GM19043 (cell line): ENCODE measurements around the gene TTLL1.

Experiments used
- ATAC-seq: cut with Tn5 transposase; IDR thresholded peaks from one replicate; pipeline ENCODE4 v1.9.1; 2021; ENCODE audit warnings: low read depth; ENCODE audit not compliant: unreplicated experiment

TTLL1 gene

DNA sequence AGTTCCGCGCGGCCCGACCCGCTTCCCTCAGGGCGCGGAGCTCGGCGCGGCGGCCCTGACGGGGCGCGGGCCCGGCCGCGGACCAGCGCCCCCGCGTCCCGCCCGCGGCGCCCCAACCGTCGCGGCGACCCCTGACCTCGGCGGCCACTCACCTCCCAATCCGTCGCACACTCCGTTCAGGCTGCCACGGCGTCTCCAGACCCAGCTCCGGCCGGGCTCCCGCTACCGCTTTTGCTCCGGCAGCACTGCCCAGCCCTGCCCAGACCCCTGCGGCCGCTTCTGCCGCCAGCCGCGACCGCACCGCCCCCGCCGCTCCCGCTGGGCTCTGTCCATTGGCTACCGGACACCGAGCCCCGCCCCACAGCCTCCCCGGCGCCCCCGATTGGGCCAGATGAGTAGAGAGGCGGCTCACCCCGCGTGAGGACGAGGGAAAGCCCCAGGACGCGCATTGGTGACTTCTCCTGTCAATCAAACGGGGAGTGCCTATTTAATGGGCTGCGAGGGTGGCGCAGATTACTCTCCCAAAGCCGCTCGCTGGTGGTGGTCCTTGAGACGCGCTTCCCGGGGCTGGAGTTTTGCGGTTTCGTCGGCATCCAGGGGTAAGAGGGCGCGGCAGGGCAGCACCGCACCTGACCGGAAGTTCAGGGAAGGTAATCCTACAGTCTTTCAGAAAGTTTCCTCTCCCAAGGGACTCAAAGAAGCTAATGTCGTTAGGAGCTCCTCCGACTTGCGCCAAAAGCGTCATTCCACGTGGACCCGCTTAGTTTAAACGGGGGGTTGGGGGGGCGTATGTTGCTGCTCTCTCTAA lies 74.1 kb downstream of the TTLL1 start, which contains the start of gene PACSIN2:
Gene PACSIN2, minus strand, starts transcription at position 281 of the 808 bp plus-strand sequence. CDS start 103,069 bp downstream, outside the sequence.
- peak; percentile 95 for ATAC-seq

DNA sequence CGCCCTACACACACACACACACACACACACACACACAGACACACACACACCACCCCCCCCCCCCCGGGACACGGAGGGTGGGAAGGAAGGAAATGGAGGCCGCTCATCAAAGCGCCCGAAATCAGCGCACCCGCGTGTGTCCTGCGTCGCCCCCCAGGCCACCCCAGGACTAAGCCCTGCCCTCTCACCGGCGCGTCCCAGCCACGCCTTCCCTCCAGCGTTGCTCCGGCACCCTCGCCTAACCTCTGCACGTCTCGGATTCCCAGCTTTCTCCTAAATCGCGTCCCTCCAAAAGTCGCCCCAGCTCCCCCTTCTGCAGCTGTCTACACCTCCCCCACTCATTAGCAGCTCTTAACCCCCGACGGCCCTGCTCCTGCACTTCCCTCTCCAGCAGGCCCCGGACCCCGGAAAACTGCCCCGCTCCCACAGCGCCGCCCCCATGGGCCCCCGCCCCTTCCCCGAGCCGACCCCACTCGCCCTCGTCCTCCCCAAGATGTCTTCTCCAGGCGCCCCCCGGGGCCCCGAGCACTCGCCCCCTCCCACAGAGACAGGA lies 74.8 kb downstream of the TTLL1 start:
- peak; percentile 6 for ATAC-seq

DNA sequence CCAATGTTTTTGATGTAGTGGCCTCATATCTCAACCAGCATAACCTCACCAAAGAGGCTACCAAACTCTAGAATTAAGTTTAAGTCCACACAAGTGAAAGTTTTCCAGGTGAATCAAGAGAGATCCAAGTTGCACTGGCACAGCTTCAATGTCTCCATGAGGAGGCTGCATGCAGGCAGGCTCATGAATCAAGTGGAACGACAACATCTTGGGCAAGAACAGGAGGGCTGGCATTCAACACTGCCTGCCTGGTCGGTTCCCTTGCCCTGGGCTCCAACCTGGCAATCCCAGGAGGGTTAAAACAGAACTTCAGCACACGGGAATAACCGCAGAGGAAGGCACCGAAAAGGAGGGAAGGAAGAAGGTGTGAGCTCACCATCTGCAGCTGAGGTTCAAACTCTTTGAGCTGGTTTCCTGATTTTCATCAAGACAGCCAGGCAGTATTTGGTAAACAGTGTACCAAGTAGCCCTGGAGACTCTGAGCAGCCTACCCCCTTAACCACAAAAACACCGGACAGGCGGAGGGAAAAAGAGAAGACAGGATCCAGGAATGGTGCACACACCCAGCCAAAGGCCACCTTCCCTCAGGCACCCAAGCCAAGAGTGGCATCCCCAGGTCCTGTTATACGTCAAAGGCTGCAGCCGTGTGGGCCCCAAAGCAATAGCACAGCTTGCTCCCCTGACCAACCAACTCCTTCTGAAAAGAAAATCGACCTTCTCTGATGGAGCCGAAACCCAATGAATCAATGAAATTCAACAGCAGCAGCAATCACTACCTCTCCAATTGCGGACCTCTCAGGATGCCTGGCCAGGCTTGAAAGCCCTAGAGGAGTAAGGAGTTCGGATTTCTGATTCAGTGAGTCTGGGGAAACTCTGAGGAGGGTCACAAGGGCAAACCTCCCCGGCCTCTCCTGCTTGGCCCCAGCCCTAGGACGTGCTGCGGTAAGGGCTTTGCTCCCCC lies 75.6 kb downstream of the TTLL1 start:
- no peak for ATAC-seq

DNA sequence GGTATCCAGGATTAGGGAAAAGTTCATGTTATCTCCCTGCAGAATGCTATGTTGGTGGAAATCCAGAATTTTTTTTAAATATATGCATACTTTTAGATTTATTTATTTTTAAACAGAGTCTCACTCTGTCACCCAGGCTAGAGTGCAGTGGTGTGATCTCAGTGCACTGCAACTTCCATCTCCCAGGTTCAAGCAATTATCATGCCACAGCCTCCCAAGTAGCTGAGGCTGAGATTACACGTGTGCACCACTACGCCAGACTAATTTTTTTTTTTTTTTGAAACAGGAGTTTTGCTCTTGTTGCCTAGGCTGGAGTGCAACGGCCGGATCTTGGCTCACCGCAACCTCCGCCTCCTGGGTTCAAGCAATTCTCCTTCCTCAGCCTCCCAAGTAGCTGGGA lies 76.8 kb downstream of the TTLL1 start:
- no peak for ATAC-seq

DNA sequence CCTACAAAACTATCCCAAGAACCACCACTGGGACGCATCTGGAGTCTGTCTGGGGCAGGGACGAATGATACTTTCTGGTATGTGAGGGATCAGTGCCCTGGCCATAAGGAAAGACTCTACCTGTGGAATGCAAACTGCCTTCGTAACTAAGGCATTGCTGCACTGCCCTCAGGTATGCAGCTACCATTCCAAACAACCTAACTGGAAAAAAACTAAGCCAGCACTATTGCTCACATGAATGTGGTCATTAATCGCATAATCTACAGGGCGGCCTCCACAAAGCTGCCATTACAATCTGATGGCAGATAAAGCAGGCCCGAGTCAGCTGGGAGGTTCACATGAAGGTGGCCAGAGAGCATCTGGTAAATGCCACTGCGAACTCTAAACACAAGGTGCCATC lies 78.1 kb downstream of the TTLL1 start:
- no peak for ATAC-seq

DNA sequence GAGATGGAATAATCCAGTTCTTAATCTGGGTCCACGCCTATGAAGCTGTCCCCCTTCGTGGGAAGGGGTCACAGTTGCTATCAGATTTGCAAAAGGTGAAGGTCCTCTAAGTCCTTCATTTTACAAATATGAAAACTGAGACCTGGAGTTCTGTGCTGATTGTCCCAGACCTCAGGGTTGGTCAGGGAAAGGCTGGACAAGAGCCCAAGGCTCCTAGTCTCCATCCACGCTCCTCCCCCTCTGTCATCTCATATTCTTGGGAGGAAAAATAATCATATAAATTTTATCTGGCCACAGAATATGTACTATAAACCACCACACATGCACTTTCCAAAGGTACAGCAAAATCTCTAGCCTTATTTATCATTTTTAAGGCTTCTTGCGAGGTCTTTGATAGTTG lies 79.7 kb downstream of the TTLL1 start:
- no peak for ATAC-seq

DNA sequence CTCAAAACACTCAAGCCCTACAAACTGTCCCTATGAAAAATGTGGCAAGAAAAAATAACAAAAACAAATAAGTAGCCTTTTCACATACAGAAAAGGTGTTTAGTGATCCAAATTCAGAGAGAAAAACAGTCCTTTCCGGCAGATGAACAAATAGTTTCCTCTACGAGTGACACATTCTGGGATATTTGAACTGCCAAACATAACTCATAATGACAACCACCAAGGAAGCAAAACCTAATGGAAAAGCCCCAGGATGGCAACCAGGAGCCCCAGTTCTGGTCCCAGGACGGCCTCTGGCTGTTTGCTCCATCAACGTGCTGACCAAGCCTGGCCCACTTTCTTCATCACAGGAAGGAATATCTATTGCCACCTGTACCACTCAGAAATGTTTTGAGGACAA lies 80.3 kb downstream of the TTLL1 start:
- ATAC-seq, result no peak

DNA sequence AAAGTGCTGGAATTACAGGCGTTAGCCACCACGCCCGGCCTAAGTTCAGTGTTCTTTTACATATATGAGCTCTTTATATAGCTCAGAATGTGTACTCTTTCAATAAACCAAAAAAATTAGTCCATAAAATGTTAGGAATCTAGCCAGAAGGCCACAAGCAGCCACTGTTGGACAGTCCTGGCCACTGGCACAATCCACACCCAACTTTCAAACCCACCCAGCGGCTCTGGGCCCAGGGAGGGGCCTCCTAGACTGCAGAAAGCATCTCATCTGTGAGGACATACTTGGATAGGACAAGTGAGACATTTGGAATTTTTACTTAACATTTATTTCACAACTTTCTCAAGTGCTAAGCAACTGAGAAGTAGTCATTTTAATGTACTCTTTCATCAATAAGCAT lies 80.7 kb downstream of the TTLL1 start:
- no peak for ATAC-seq

DNA sequence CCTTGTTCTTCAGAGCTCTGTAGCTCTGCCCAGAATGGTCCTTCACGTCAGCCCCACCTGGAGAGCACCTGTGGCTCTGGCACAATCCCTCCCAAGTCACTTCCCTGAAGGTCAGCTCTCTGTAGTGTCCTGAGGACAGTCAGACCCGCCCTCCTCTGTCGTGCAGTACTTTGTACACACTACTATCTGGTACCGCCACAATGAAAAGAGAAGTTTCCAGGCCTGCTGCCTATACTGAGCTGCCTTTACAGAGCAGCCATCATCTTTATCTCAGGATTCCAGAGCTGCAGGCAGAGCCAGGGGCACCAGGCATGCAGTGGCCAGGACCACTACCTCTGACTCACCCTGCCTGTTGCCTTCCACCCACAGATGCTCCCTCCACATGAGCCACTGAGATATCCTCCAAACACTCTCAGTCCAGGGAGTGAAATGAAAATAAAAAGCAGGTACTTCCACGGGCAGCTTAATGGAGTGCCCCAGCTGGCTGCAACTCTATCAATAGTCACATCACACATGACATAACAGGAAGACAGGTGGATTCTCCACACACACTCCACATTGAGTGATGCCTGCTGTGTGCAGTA lies 81.6 kb downstream of the TTLL1 start:
- no peak for ATAC-seq

DNA sequence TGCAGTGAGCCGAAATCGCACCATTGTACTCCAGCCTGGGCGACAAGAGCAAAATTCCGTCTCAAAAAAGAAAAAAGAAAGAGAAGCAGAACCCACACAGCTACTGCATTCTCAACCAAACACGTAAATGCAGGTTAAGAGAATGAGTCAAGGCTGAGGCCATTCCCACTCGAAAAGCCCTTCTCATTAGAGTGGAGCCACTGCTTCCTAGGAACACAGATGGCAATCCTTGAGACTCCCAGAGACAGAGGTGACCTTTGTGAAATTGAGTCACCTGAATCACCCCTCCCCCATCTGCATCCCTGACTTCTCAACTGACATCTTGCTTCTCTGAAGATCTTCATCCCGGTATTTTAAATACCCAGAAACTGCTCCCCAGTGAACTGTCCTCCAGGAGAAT lies 82.4 kb downstream of the TTLL1 start:
- ATAC-seq, result no peak

DNA sequence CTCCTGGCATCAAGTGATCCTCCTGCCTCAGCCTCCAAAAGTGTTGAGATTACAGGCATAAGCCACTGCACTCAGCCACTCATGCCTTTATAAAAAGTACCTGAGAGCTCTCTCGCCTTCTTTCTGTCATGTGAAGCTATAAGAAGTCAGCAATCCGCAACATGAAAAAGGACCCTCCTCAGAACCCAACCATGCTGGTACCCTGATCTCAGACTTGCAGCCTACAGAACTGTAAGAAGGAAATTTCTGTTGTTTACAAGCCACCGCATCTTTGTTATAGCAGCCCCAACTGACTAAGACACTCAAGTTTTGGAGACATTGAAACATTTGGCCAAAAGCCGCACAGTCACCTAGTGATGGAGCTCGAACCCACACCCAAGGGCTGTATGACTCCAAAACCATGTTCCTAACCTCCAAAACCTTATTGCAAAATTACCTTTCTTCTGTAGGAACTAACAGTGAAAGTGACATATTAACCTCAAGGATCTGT lies 83.1 kb downstream of the TTLL1 start:
- ATAC-seq, result no peak

DNA sequence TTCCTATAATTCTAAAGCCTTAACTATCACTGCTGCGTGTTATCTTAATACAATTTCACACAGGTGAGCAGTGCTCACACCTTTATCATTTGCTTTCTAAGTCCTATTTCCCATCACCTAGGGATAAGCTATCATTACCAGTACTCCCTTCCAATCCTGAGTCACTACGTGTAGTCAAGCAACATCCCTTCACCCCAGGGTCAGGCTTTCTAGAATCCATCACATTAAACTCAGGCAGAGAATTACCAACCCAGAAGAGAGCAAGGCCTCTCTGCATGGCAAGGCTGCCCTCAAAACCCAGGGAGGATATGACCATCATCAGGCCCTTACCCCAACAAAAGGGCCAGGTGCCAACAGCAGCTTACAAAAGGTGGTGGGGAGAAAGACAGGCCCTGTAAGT lies 84.1 kb downstream of the TTLL1 start:
- ATAC-seq, result no peak

DNA sequence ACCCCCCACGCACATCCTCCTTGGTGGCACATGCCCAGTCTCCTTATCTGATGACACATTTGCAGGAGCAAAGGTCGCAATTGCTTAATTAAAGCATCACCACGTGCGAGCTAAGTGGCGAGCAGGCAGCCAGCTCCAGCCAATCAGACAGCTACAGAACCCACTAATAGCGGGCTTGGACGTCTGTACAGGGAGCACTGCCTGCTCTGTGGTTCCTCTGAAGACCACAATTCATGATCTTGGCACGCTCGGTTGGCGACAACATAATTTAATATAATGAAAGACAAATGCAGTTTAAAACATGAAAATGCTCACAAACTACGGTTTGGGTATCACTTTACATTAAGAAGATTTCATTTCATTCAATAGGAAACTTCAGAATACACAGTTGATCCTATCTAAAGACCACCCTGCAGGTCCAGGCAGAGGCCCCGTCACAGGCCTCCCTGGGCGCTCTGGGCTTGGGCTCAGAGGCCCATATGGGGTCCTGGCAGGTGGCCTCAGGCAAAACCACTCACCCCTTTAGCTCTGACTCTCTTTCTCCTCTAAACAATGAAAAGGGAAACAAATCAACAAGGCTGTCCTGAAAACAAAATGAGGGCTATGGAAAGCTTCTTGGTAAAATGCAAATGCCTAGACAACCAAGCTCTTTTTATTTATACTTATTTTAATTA lies 84.7 kb downstream of the TTLL1 start:
- ATAC-seq, result no peak

DNA sequence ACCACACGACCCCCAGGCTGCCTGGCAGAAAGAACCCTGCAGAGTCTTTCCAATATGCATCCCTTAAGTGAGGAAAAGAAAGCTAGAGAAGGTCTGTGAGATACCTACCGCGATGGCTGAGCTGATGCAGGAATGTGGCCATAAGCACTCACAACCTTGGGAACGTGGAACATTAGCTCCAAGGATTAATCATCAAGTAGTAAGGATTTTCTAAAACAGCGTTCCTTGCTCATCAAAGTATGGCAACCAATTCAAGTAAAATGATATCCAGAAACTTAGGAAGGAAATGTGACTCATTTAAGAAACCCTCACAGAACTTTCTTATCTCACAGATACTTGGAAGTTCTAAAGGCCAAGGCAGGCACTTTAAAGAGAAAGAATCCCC lies 87.0 kb downstream of the TTLL1 start:
- ATAC-seq, result no peak

DNA sequence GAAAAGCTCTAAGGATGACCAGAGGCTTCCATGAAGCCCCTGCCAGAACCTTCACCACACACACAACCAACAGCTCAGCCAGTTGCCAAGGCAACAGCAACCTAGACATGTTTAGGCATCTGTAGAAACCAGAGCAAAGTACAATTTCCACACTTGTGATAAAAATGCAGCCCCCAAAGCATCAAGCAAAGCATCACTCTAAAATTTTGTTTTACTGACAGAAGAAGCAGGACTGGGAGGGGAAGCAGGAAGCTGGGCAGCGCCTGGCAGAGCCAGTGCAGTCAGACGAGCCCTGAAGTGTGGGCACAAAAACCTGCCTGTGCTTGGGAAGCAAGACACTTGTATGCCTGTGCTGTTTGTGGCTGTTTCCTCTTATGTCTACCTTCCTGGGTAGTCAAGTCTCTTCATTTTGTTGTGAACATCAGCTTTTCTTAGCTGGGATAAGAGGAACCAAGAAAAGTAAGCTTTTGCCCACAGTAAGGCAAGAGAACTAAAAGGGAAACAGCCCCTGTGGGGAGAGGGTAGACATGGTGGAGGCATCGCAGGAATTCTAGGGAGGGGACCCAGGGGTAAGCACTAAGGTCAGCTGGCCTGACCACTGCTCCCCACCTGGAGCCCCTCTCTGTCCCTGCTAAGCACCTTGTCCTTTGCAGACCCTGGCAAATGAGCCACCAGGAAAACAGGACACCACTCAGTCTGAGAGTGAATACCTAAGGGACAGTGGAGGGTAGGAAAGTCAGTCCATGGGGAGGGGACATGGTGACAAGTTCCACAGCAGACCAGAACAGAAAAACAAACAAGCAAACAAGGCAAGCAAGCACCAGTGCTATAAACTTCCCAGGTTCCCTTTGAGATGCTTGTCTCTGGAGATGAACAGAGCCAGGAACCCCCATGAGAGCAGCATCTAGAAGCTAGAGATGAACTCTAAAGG lies 87.7 kb downstream of the TTLL1 start:
- no peak for ATAC-seq

DNA sequence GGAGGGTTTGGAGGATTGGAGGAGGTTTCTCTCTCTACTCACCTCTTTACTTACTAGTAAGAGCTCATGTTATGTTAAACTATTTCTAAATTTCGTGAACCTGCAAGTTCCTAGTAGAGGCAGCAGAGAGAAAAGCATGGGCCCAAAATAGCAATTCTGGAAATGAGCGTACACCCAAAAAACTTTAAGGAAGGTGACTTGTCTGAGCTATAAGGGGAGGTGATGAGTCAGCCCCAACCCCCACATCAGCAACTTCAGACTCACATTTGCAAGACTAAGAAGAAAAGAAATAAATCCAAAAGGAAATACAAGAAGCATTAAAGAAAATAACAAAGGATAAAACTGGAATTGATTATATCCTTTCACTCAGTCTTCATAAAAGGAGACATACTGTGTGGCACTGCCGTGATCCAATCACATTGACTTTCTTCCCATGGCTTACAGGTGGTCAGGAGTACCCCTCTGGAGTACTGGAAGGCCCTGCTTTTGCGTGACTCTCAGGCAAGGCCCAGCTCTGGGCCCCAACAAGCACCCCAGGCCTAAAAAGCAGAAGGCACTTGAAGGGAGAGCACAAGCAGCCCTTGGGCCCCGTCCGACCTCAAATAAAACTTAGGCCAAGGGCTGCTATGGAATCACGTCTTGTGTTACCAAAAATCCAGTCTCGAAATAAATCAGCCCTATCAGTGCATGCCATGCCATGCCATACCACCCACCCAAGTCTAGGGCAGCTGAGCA lies 88.6 kb downstream of the TTLL1 start:
- no peak for ATAC-seq

DNA sequence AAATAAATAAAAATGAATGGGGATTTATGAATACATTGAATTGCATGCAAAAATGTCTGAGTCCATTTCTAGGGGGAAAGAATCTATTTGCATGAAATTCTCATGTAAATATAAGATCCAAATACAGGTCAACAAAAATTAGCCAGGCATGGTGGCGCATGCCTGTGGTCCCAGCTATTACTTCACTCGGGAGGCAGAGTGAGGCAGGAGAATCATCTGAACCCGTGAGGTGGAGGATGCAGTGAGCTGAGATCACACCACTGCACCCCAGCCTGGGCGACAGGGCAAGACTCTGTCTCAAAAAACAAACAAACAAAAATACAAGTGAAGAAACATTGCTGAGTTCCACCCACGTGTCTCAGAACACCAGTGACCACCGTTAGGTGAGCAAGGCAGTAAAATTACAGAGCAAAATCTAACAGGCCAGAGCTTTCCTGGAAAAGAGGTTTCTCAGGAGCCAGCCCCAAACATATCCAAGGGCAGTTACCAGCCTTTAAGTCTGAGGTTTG lies 91.6 kb downstream of the TTLL1 start:
- no peak for ATAC-seq

DNA sequence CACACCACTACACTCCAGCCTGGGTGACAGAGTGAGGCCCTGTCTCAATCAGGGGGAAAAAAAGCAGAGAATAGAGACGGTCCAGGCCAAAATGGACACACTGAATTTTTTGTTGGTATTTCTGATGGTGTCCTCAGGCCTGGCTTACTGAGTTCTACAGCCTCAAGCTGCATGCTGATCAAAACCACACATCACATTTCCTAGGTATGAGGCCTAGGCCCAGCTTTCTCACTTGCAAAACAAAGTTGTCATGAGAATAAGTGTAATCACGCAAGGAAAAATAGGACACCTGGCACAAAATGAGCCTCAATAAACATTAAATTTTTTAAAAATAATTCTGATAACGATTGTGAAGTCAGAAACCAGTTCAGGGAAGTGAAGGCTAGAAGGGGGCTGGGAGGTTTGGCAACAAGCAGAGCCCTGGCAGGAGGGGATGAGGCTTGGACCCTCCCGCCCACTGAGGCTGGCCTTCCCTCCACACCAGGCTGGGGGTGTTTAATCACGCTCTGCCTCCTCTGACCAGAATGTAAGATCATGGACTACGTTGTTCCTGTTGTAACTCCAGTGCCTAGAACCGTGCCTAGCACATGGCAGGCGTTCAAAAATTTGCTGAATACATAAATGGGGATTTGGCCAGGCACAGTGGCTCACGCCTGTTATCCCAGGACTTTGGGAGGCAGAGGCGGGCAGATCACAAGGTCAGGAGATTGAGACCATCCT lies 92.4 kb downstream of the TTLL1 start:
- ATAC-seq, result no peak
